IMR-90 (cell line): Measurements from ENCODE around the gene ANP32A. TPM values are rescaled to one million over a fixed set of nuclear protein-coding genes. Genes with fewer than 3 reads are reported as not detected.
A peak's percentile ranks its signal among the peaks of the same experiment; 100 is the strongest.

Experiments
- ATAC-seq: fragments of 200-7000 bp; cut with Tn5 transposase; 2 replicates; pipeline ENCODE4 v1.9.1; 2020; ENCODE audit warnings: low read depth, mild to moderate bottlenecking, moderate library complexity
- BruUV-seq: library from RNA; stranded (reverse); fragments of 400-500 nt; replicated peaks from 2 replicates; lab custom pipeline; 2021; lab: Mats Ljungman, UMichigan
- CTCF ChIA-PET: fragments of 300-600 bp; formaldehyde crosslinking; extraction: SDS; loops from one replicate; lab custom pipeline; 2021; ENCODE audit warnings: antibody characterized with exemption; lab: Yijun Ruan, JAX
- POLR2A ChIA-PET: fragments of 300-600 bp; sonication (Branson Sonifier 250); formaldehyde crosslinking; loops from one replicate; lab custom pipeline; 2022; ENCODE audit warnings: antibody characterized with exemption; ENCODE audit not compliant: unreplicated experiment; lab: Charles Lee
- DNase-seq: peaks from one replicate; pipeline ENCODE4 v3.0.0; 2013
- H2AFZ ChIP-seq: replicated peaks from 2 replicates; pipeline ENCODE3; 2013; ENCODE audit warnings: low read length, mild to moderate bottlenecking; ENCODE audit not compliant: poor library complexity
- H2AK5ac ChIP-seq: 2 replicates; pipeline ENCODE4 v1.6.1; 2013; ENCODE audit warnings: low read depth, low read length, inconsistent platforms
- H2AK9ac ChIP-seq: replicated peaks from 2 replicates; pipeline ENCODE3; 2013; ENCODE audit warnings: mild to moderate bottlenecking, low read depth, low read length, moderate library complexity; ENCODE audit not compliant: poor library complexity
- H2BK120ac ChIP-seq: 2 replicates; pipeline ENCODE4 v1.6.1; 2013; ENCODE audit warnings: low read depth, low read length, inconsistent platforms
- H2BK15ac ChIP-seq: 3 replicates; pipeline ENCODE4 v1.6.1; 2013; ENCODE audit warnings: low read depth, low read length, inconsistent platforms
- H2BK20ac ChIP-seq: 2 replicates; pipeline ENCODE4 v1.6.1; 2013; ENCODE audit warnings: low read depth, mild to moderate bottlenecking, inconsistent platforms, low read length, moderate library complexity
- H2BK5ac ChIP-seq: 2 replicates; pipeline ENCODE4 v1.6.1; 2013; ENCODE audit warnings: mild to moderate bottlenecking, low read depth, low read length, inconsistent platforms; ENCODE audit not compliant: poor library complexity, severe bottlenecking
- H3K14ac ChIP-seq: replicated peaks from 2 replicates; pipeline ENCODE4 v1.6.1; 2013; ENCODE audit warnings: low read depth, low read length, inconsistent platforms
- H3K18ac ChIP-seq: 2 replicates; pipeline ENCODE4 v1.6.1; 2013; ENCODE audit warnings: low read depth, low read length, control low read depth
- H3K23ac ChIP-seq: 2 replicates; pipeline ENCODE4 v1.6.1; 2013; ENCODE audit warnings: low read depth, low read length, inconsistent platforms
- H3K27ac ChIP-seq: 2 replicates; pipeline ENCODE4 v1.5.1; 2013; ENCODE audit warnings: mild to moderate bottlenecking, control low read depth, low read length; ENCODE audit not compliant: insufficient read depth
- H3K27me3 ChIP-seq: 2 replicates; pipeline ENCODE4 v1.6.1; 2013; ENCODE audit warnings: low read length; ENCODE audit not compliant: control insufficient read depth, insufficient read depth
- H3K36me3 ChIP-seq: 2 replicates; pipeline ENCODE4 v1.6.1; 2013; ENCODE audit warnings: low read length, mixed read lengths; ENCODE audit not compliant: control insufficient read depth, insufficient read depth
- H3K4ac ChIP-seq: 2 replicates; pipeline ENCODE4 v1.6.1; 2013; ENCODE audit warnings: low read depth, low read length, inconsistent platforms
- H3K4me1 ChIP-seq: 2 replicates; pipeline ENCODE4 v1.6.1; 2013; ENCODE audit warnings: low read length, mixed read lengths; ENCODE audit not compliant: control insufficient read depth, insufficient read depth
- H3K4me2 ChIP-seq: 2 replicates; pipeline ENCODE4 v1.6.1; 2013; ENCODE audit warnings: low read depth, mild to moderate bottlenecking, control low read depth, low read length, moderate library complexity
- H3K4me3 ChIP-seq: 2 replicates; pipeline ENCODE4 v1.5.1; 2013; ENCODE audit warnings: low read depth, mild to moderate bottlenecking, control low read depth, low read length, moderate library complexity; ENCODE audit not compliant: insufficient read depth
- H3K56ac ChIP-seq: 2 replicates; pipeline ENCODE4 v1.6.1; 2013; ENCODE audit warnings: low read length, inconsistent platforms; ENCODE audit not compliant: insufficient read depth; ENCODE audit errors: extremely low read depth
- H3K79me1 ChIP-seq, 2 experiments: 2 replicates each; pipeline ENCODE4 v1.6.1; 2013; ENCODE audit warnings: low read length in 2 of 2, inconsistent platforms in 1 of 2, low read depth in 1 of 2
- H3K9ac ChIP-seq: 2 replicates; pipeline ENCODE4 v1.6.1; 2013; ENCODE audit warnings: low read depth, low read length, control low read depth
- H3K9me1 ChIP-seq: 2 replicates; pipeline ENCODE4 v1.6.1; 2013; ENCODE audit warnings: low read length, inconsistent platforms; ENCODE audit not compliant: insufficient read depth
- H3K9me3 ChIP-seq: 2 replicates; pipeline ENCODE4 v1.6.1; 2013; ENCODE audit warnings: low read length; ENCODE audit not compliant: control insufficient read depth, insufficient read depth
- H4K20me1 ChIP-seq: 2 replicates; pipeline ENCODE4 v1.6.1; 2013; ENCODE audit warnings: low read length, inconsistent platforms; ENCODE audit not compliant: insufficient read depth
- H4K5ac ChIP-seq: 2 replicates; pipeline ENCODE4 v1.6.1; 2013; ENCODE audit warnings: mild to moderate bottlenecking, low read depth, low read length, control low read depth
- H4K8ac ChIP-seq, 2 experiments: 2 replicates each; pipeline ENCODE4 v1.6.1; 2013; ENCODE audit warnings: low read depth in 2 of 2, low read length in 2 of 2, control low read depth in 1 of 2, inconsistent platforms in 1 of 2
- H4K91ac ChIP-seq: 2 replicates; pipeline ENCODE4 v1.6.1; 2013; ENCODE audit warnings: low read depth, low read length, inconsistent platforms; ENCODE audit not compliant: insufficient read depth
- BHLHE40 ChIP-seq: fragments of 150-350 bp; IDR thresholded peaks from 2 replicates; pipeline ENCODE4 v1.6.1; 2016; ENCODE audit warnings: mild to moderate bottlenecking, low read depth, low read length
- CEBPB ChIP-seq: IDR thresholded peaks from 2 replicates; pipeline ENCODE4 v1.6.1; 2012; ENCODE audit warnings: low read depth, low read length, improper control_type of control experiment
- CHD1 ChIP-seq: IDR thresholded peaks from 2 replicates; pipeline ENCODE4 v1.6.1; 2012; ENCODE audit warnings: low read depth, low read length, improper control_type of control experiment
- CTCF ChIP-seq: conservative IDR thresholded peaks from 2 replicates; pipeline ENCODE4 v1.5.1; 2012; ENCODE audit warnings: mild to moderate bottlenecking, low read depth, low read length, improper control_type of control experiment
- ELK1 ChIP-seq: fragments of 150-350 bp; IDR thresholded peaks from 2 replicates; pipeline ENCODE4 v1.6.1; 2016; ENCODE audit warnings: low read depth, mild to moderate bottlenecking, low read length, moderate library complexity, borderline replicate concordance
- FOS ChIP-seq: fragments of 150-350 bp; IDR thresholded peaks from 2 replicates; pipeline ENCODE4 v1.6.1; 2016; ENCODE audit warnings: low read depth, low read length
- MAFK ChIP-seq: IDR thresholded peaks from 2 replicates; pipeline ENCODE4 v1.6.1; 2012; ENCODE audit warnings: low read depth, low read length, improper control_type of control experiment
- MAZ ChIP-seq: IDR thresholded peaks from 2 replicates; pipeline ENCODE4 v1.6.1; 2012; ENCODE audit warnings: low read depth, mild to moderate bottlenecking, low read length, improper control_type of control experiment, moderate library complexity, borderline replicate concordance
- MXI1 ChIP-seq: IDR thresholded peaks from 2 replicates; pipeline ENCODE4 v1.6.1; 2012; ENCODE audit warnings: low read depth, mild to moderate bottlenecking, low read length, moderate library complexity, borderline replicate concordance
- NFE2L2 ChIP-seq: fragments of 150-350 bp; IDR thresholded peaks from 2 replicates; pipeline ENCODE4 v1.6.1; 2016; ENCODE audit warnings: low read depth, mild to moderate bottlenecking, low read length
- POLR2A ChIP-seq: IDR thresholded peaks from 2 replicates; pipeline ENCODE4 v1.6.1; 2012; ENCODE audit warnings: mild to moderate bottlenecking, low read depth, low read length
- RAD21 ChIP-seq: IDR thresholded peaks from 2 replicates; pipeline ENCODE4 v1.6.1; 2012; ENCODE audit warnings: low read length, improper control_type of control experiment
- RCOR1 ChIP-seq: IDR thresholded peaks from 2 replicates; pipeline ENCODE4 v1.6.1; 2012; ENCODE audit warnings: mild to moderate bottlenecking, low read length, improper control_type of control experiment; ENCODE audit not compliant: insufficient replicate concordance
- RFX5 ChIP-seq: IDR thresholded peaks from 2 replicates; pipeline ENCODE4 v1.8.0; 2012; ENCODE audit warnings: low read depth, mild to moderate bottlenecking, low read length, moderate library complexity
- SMC3 ChIP-seq: fragments of 150-350 bp; IDR thresholded peaks from 2 replicates; pipeline ENCODE4 v1.6.1; 2016; ENCODE audit warnings: low read depth, mild to moderate bottlenecking, antibody characterized with exemption, low read length, moderate library complexity
- WGBS, 2 experiments: methylation state at CpG; one replicate each; pipeline versions ENCODE4 v1.1.5 to v1.1.7; 2013; ENCODE audit warnings: missing lambda C conversion rate in 2 of 2; ENCODE audit not compliant: insufficient read length in 1 of 2; ENCODE audit errors: extremely low coverage in 2 of 2; 5-methylcytosine and 5-hydroxymethylcytosine counted together
- dilution Hi-C: fragments of 300-500 bp; cut with HindIII; formaldehyde crosslinking; loops from one replicate; pipeline ENCODE4 v1.14.3; 2018; ENCODE audit warnings: low sequenced_read_pairs; ENCODE audit not compliant: unreplicated experiment
- in situ Hi-C: fragments of 300-500 bp; cut with MboI; formaldehyde crosslinking; loops from 3 replicates; pipeline ENCODE4 v1.14.3; 2019; ENCODE audit warnings: low sequenced_read_pairs, inconsistent platforms, mixed read lengths
- intact Hi-C: fragments of 100-400 bp; cut with micrococcal nuclease; formaldehyde crosslinking; loops from 2 replicates; pipeline ENCODE4 v1.10.0; 2022
- polyA plus RNA-seq, 3 experiments: library from polyadenylated mRNA; depleted of rRNA; stranded (reverse); fragments of >200 nt; gene quantifications; 2 replicates each; pipeline ENCODE4 v1.2.3, GENCODE V29; 2012; ENCODE audit warnings: low replicate concordance in 1 of 3
- total RNA-seq: library from RNA; depleted of rRNA; stranded (reverse); fragments of >200 nt; gene quantifications from 2 replicates; pipeline ENCODE4 v1.2.3, GENCODE V29; 2012

The ANP32A gene
- total and polyA plus RNA-seq, 2 of the 4 experiments (the other 2 are of a cell fraction), result 62.4 to 72.8 TPM

GRCh38 chr15:68816158-68816557 lies 4.5 kb downstream of the ANP32A start:
- Histone ChIP-seq H2AK5ac (no peak overlapping the region), H2BK120ac (no peak overlapping the region), H3K56ac (no peak overlapping the region), H3K9ac (no peak overlapping the region), H3K9me3 (no peaks in the 10 kb centered on the region), H4K8ac (no peak overlapping the region), H2BK15ac (no peak overlapping the region), H3K4me1 (peaks cover 19% of the 10 kb centered on the region), H4K20me1 (peaks cover 53% of the 10 kb centered on the region), H3K79me1 (peaks cover 34 to 64% of the 10 kb centered on the region in 2 experiments), H3K27me3 (no peaks in the 10 kb centered on the region), H3K18ac (no peak overlapping the region), H3K14ac (no peak overlapping the region), H3K4me2 (no peak overlapping the region), H2BK5ac (no peak overlapping the region), H4K91ac (no peak overlapping the region), H3K4me3 (no peak overlapping the region), H4K5ac (no peak overlapping the region), H3K9me1 (peaks cover 18% of the 10 kb centered on the region), H3K4ac (no peak overlapping the region), H2AK9ac (no peak overlapping the region), H2AFZ (no peak overlapping the region), H3K27ac (no peak overlapping the region), H2BK20ac (no peak overlapping the region), H3K23ac (peak overlapping the region; percentile 90), H3K36me3 (no peaks in the 10 kb centered on the region)
- DNase-seq, result no peak
- intact Hi-C loops (loop anchor here (5.0 to 10.0 kb wide), 2 partner anchors 34 to 511 kb away; no protein-coding TSS in a partner anchor), in situ Hi-C loops (no loop called here), dilution Hi-C loops (no loop called here)
- TF ChIP-seq CTCF (no peak), RCOR1 (no peak), FOS (no peak), ELK1 (no peak), MAZ (no peak), CEBPB (no peak), NFE2L2 (no peak), BHLHE40 (no peak), MXI1 (no peak), SMC3 (no peak), POLR2A (no peak), CHD1 (no peak), RFX5 (no peak), RAD21 (no peak), MAFK (no peak)
- ChIA-PET POLR2A (no interaction called here), CTCF (interaction anchor here (1.4 kb wide), 1 partner anchor 256 kb away, joined by 4 read pairs; no protein-coding TSS in a partner anchor)
- ATAC-seq, result no peak
- no CpG with 5 or more reads among the region's 4 CpGs for WGBS, 2 experiments
- no TSS peak for BruUV-seq
